Measurements from ENCODE around the gene SPATA45.
A peak's percentile ranks its signal among the peaks of the same experiment; 100 is the strongest.
"Not testable (repeated sequence)": the region's sequence is repeated elsewhere in the genome, so short reads cannot be mapped to it uniquely, and the experiment has no call there.

Gene SPATA45

DNA sequence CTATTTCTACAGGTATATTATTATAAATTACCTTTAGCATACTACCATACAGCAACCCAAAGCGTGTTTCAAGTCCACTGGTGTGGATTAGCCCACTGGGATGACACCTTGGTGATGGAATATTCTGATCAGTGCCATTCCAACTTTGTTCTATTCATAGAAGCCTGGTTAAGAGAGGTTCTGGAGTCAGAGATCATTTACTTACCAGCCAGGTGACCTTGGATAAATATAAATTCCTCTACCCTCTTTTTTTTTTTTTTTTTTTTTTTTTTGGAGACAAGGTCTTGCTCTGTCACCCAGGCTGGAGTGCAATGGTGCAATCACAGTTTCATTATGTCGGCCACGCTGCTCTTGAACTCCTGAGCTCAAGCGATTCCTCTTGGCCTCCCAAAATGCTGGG lies at the start of gene SPATA45:
TSS of gene SPATA45 (minus strand) at position 101 of the 400 bp plus-strand sequence. CDS start 11,500 bp downstream, outside the sequence.
- no peak for DNase-seq (ENCODE audit: low read depth in 2 of 2)

- no peak for DNase-seq (ENCODE audit: low read depth in 2 of 2)
Observed at GRCh38 chr1:212892108-212892507, 44.7 kb upstream of the SPATA45 start.

- no peak for DNase-seq (ENCODE audit: low read depth in 2 of 2)
Observed at GRCh38 chr1:212884592-212884991, 37.1 kb upstream of the SPATA45 start.

GRCh38 chr1:212879947-212880690 lies 32.7 kb upstream of the SPATA45 start:
- DNase-seq (ENCODE audit: low read depth in 2 of 2): no peak

DNA sequence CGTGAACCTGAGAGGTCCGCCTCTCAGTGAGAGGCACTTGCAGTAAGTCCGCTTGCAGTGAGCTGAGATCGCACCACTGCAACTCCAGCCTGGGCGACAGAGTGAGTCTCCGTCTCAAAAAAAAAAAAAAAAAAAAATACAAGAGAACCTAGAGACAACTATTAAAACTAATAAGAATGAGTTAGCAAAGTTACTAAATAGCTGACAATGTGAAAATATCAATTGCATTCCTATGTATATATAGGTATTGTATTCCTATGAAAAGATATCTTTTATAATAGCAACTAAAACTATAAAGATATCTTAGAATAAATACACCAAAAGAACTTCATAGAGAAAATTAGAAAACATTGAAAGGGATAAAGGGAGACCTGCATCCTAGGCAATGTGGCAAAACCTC lies 31.0 kb upstream of the SPATA45 start:
- no peak for DNase-seq (ENCODE audit: low read depth in 2 of 2)

- no peak for DNase-seq (ENCODE audit: low read depth in 2 of 2)
Observed at GRCh38 chr1:212873518-212873917, 26.1 kb upstream of the SPATA45 start.

DNA sequence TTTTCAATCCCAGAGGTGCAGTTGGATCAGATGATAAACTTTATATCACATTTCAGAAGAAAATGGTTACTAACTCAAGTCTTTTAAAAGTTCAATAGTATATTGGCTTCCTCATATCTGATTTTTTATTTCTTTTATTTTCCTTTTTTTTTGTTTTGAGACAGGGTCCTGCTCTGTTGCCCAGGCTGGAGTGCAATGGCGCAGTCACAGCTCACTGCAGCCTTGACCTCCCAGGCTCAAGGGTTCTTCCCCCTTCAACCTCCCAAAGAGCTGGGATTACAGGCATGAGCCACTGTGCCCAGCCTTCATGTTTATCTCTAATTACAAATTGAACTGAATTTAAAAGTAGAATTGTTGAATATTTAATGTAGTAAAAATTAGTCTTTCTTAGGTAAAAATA lies 24.5 kb upstream of the SPATA45 start:
- no peak for DNase-seq (ENCODE audit: low read depth in 2 of 2)

DNA sequence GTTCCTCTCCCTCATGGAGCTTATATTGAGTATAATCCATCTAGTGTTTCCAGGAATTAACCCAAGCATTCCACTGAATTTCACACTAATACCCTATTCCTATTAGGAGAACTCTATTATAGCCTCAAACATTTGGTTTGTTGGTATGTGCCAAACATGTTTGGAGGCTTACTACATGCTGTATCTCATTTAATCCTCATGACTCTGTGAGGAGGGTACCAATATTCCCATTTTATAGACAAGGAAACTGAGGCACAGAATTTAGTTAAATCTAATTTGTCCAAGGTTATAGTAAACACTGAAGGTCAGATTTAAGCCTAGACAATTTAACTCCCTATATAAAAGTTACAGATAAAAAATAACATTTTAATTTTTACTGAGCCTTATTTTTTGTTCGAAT lies 19.7 kb upstream of the SPATA45 start:
- DNase-seq (ENCODE audit: low read depth in 2 of 2): no peak

DNA sequence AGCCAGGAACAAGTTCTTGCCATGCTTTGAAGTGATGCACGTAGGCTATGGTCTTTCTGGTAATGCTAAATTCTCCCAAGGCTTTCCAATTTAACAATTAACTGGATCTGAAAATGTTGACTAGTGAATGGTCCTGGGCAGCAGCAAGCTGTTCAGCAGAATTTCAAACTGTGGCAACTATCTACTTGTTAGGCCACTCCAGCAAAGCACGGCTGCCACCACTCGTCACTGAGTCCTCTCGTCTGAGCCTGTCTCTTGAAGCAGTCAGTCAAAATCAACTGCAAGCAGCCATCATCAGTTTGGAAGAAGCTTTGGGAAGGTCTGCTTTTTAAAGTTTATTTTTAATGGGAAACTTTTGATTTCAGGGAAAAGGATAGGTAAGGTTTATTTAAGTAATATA lies 16.8 kb upstream of the SPATA45 start:
- no peak for DNase-seq (ENCODE audit: low read depth in 2 of 2)

- not testable (repeated sequence) for DNase-seq (ENCODE audit: low read depth in 2 of 2)
Observed at GRCh38 chr1:212863345-212863744, 15.9 kb upstream of the SPATA45 start.

GRCh38 chr1:212862111-212862690 lies 14.8 kb upstream of the SPATA45 start:
- DNase-seq (ENCODE audit: low read depth in 2 of 2): no peak

GRCh38 chr1:212860713-212861581 lies 13.5 kb upstream of the SPATA45 start:
- DNase-seq (ENCODE audit: low read depth in 2 of 2): no peak

GRCh38 chr1:212858461-212859265 lies 11.2 kb upstream of the SPATA45 start:
- DNase-seq (ENCODE audit: low read depth in 2 of 2): no peak

DNA sequence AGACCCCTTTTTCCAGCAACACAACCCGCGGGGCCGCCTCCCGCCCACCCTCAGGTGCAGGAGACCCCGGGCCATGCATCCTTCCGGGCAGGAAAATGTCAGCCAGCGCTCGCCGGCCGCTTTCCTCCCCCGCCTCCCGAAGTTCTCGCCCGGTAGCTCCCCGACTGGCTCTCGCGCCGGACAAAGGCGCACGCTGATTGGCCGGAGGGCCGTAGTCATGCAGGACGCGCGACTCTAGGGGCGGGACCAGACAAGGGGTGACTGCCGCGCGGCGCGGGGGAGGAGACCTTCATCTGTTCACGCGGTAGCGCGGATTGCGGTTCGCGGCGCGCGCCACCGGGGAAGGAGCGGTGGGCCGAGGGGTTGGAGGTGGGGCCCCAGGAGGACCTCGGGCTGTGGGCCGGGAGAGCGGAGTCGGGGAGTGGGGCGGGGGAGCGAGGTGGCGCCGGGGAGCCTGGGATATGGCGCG lies 10.6 kb upstream of the SPATA45 start, which contains the start of gene FLVCR1:
TSS of gene FLVCR1 (plus strand) at position 284 of the 469 bp plus-strand sequence. CDS start at position 462, 178 bp downstream.
- DNase-seq (ENCODE audit: low read depth in 2 of 2): peak; percentile 78 to 83

DNA sequence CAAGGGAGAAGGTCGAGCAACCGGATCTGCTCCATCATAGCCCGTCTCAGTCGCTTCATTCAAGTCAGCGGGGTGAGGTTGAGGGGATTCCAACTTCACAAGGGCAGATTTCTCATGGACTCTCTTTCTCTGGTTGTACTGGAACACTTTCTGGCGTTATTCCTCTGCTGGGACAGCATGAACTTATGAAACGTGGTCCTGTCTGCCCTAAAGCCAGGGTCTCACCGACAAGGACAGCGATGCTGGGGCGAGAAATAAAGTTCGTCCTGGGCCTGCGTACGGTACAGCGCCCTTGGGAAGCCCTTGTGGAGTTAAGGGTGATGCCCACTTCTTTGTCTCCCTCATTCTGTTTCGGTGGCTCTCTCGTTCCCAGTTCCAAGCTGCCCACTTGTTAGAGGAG lies 9.3 kb upstream of the SPATA45 start:
- DNase-seq (ENCODE audit: low read depth in 2 of 2): no peak

DNA sequence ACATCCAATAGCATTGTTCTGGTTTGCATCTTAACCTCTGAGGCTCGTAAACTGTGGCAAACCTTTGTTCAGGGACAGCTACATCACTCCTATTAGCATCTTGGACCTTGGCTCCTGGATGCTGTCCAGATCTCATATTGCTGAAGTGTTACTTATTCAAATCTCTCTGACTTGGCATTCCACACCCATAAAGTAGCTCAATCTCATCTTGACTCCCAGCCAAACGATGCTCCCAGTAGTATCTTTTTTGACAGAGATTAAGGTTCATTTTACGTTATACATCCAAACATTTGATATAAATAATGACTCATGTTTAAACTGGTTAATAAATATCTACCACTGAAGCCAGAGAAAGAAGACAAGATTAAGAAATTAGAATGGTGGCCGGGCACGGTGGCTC lies 6.2 kb upstream of the SPATA45 start:
- DNase-seq (ENCODE audit: low read depth in 2 of 2): no peak

DNA sequence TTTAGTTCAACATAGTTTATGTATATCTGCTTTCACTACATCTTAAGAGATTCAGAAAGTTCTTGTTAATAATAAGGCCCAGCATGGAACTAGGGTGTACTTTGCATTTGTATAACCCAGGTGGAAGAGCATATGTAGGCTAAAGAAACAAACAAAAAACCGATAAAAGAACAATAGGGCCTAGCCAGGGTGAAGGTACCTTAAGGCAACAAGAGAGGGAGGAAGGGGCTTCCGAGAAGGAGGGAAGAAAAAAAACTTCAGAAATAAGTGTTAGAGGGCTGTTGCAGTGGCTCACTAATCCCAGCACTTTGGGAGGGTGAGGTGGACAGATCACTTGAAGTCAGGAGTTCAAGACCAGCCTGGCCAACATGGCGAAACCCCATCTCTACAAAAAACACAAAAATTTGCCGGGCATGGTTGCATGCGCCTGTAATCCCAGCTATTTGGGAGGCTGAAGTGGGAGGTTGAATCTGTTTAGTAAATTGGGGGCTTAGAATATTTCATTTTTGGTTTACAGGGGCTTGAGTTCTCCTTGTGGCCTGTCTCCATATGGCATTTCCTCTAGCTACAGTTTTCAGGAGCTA lies 4.7 kb upstream of the SPATA45 start:
- DNase-seq (ENCODE audit: low read depth in 2 of 2): no peak

- not testable (repeated sequence) for DNase-seq (ENCODE audit: low read depth in 2 of 2)
Observed at GRCh38 chr1:212844521-212844920, 2.9 kb downstream of the SPATA45 start.

GRCh38 chr1:212838145-212838544 lies 9.3 kb downstream of the SPATA45 start:
- DNase-seq (ENCODE audit: low read depth in 2 of 2): no peak

- not testable (repeated sequence) for DNase-seq (ENCODE audit: low read depth in 2 of 2)
Observed at GRCh38 chr1:212833211-212834207, 13.9 kb downstream of the SPATA45 start.

Data from activated CD8-positive, alpha-beta memory T cell treated with anti-CD3 and anti-CD28 coated beads for 4 hours (primary cell).